ENCODE measurements around the gene SEL1L2.
A peak's percentile ranks its signal among the peaks of the same experiment; 100 is the strongest.

SEL1L2 gene

DNA sequence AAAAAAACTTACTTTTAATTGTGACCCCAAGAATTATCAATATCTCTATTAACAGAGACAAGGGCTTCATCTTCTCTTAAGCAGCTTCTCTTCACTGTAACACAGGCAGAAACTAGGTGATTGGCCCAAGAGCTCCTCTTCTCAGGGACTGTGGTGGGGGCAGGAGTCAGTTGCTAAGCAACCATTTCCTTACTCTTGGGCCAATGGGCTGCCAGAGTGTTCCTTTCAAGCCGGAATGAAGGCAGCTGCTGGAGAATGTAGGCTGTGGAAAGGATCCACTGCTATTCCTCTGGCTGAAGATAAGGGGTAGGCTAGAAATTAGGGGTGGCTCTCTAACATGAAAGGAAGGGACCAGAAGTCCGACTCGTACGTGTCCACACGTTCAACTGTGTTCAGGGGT lies at the start of gene SEL1L2:
Gene SEL1L2 (minus strand): TSS at position 150 of the 400 bp plus-strand sequence. CDS start 80 bp downstream, at position 70.
- no peak for TF ChIP-seq CTCF (conservative IDR thresholded peaks at IDR 0.05)
- peak within 1 kb of the TSS; percentile 77 for H3K27ac ChIP-seq

- TF ChIP-seq CTCF (conservative IDR thresholded peaks at IDR 0.05): no peak
- H3K27ac ChIP-seq: no peak overlapping the region
Measured at GRCh38 chr20:14036567-14036966, 46.2 kb upstream of the SEL1L2 start.

- no peak overlapping the region for H3K27ac ChIP-seq
- TF ChIP-seq CTCF (conservative IDR thresholded peaks at IDR 0.05): no peak
Measured at GRCh38 chr20:14033310-14033709, 42.9 kb upstream of the SEL1L2 start.

GRCh38 chr20:14030991-14031390 lies 40.6 kb upstream of the SEL1L2 start:
- H3K27ac ChIP-seq: no peak overlapping the region

GRCh38 chr20:14012671-14013070 lies 22.3 kb upstream of the SEL1L2 start:
- no peak for TF ChIP-seq CTCF (conservative IDR thresholded peaks at IDR 0.05)
- no peak overlapping the region for H3K27ac ChIP-seq

More at GRCh38 chr20:14030991-14031390, 40.6 kb upstream of the SEL1L2 start:
- no peak for TF ChIP-seq CTCF (conservative IDR thresholded peaks at IDR 0.05)

DNA sequence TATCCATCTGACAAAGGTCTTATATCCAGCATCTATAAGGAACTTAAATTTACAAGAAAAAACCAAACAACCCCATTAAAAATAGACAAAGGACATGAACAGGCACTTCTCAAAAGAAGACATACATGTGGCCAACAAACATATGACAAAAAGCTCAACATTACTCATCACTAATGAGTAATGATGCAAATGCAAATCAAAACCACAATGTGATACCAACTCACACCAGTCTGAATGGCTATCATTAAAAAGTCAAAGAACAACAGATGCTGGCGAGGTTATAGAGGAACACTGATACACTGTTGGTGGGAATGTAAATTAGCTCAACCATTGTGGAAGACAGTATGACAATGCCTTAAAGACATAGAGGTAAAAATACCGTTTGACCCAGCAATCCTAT lies 18.8 kb upstream of the SEL1L2 start:
- TF ChIP-seq CTCF (conservative IDR thresholded peaks at IDR 0.05): no peak
- H3K27ac ChIP-seq: no peak overlapping the region

DNA sequence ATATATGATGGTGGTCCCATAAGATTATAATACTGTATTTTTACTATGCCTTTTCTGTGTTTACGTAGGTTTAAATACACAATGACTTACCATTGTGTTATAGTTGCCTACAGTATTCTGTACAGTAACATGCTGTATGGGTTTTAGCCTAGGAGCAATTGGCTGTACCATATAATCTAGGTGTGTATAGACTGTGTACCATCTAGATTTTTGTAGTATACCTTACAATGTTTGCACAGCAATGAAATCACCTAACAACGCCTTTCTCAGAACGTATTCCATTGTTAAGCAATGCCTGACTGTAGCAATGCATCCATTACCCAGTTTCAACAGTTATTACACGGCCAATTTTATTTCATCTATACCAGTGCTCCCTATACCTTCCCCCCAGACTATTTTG lies 15.6 kb upstream of the SEL1L2 start:
- no peak for TF ChIP-seq CTCF (conservative IDR thresholded peaks at IDR 0.05)

GRCh38 chr20:14000917-14001316 lies 10.5 kb upstream of the SEL1L2 start:
- no peak overlapping the region for H3K27ac ChIP-seq
- no peak for TF ChIP-seq CTCF (conservative IDR thresholded peaks at IDR 0.05)

More for the DNA sequence above, 15.6 kb upstream of the SEL1L2 start:
- H3K27ac ChIP-seq: no peak overlapping the region

Measured in VCaP (cell line).